Measurements from ENCODE around the gene ATP5F1D. TPM values are rescaled to one million over a fixed set of nuclear protein-coding genes. Genes with fewer than 3 reads are reported as not detected.
A peak's percentile ranks its signal among the peaks of the same experiment; 100 is the strongest.

ATP5F1D gene
- total RNA-seq, 1 experiment from 2014 or later: 179 TPM

DNA sequence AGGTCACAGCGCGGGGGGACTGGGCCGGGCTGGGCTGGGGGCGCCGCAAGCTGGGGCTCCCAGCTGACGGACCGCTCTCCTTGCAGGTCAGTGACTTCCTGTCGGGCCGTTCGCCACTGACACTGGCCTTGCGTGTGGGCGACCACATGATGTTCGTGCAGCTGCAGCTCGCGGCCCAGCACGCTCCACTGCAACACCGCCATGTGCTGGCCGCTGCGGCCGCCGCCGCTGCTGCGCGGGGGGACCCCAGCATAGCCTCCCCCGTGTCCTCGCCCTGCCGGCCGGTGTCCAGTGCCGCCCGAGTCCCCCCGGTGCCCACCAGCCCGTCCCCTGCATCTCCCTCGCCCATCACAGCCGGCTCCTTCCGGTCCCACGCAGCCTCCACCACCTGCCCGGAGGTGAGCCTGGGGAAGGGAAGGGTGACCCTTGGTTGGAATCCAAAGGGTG is 12.6 kb downstream of the ATP5F1D start:
- Histone ChIP-seq H2BK12ac (ENCODE audit: insufficient read length, low read depth, low read length) (no peak overlapping the region), H3K79me2 (ENCODE audit: insufficient read depth, low read length) (peaks cover 11% of the 10 kb centered on the region; the same call in 1 of the 2 replicates), H2AK5ac (ENCODE audit: insufficient read length, low read length) (no peak overlapping the region), H3K18ac (ENCODE audit: insufficient read length, low read depth, low read length) (no peak overlapping the region), H3K56ac (ENCODE audit: insufficient read length, low read depth, low read length) (no peak overlapping the region), H4K5ac (ENCODE audit: insufficient read length, low read depth, low read length) (no peak overlapping the region), H3K4me1 (ENCODE audit: insufficient read depth, low read length) (no peaks in the 10 kb centered on the region; the same call in 1 of the 2 replicates), H3K27ac (ENCODE audit: insufficient read length, low read depth, low read length) (no peak overlapping the region), H3K23ac (ENCODE audit: insufficient read length, low read depth, low read length) (no peak overlapping the region), H3K79me1 (ENCODE audit: insufficient read depth, low read depth, low read length, poor library complexity, severe bottlenecking) (no peaks in the 10 kb centered on the region), H2BK120ac (ENCODE audit: low read depth, low read length, poor library complexity, severe bottlenecking) (no peak overlapping the region), H3K14ac (ENCODE audit: insufficient read depth, low read length) (no peak overlapping the region), H3K4me2 (ENCODE audit: insufficient read depth, insufficient read length, low read length) (no peak overlapping the region), H3K9ac (ENCODE audit: extremely low read depth, insufficient read length, low read length) (no peak overlapping the region), H3T11ph (ENCODE audit: low read length) (no peak overlapping the region), H3K4ac (ENCODE audit: low read depth, low read length) (no peak overlapping the region), H4K20me1 (ENCODE audit: control insufficient read depth, insufficient read depth, insufficient read length) (no peaks in the 10 kb centered on the region), H2AFZ (ENCODE audit: low read length) (no peak overlapping the region), H4K91ac (ENCODE audit: insufficient read length, low read depth, low read length) (no peak overlapping the region), H3K23me2 (ENCODE audit: insufficient read length, low read depth, low read length, poor library complexity, severe bottlenecking) (peaks cover 12% of the 10 kb centered on the region), H2BK5ac (ENCODE audit: insufficient read length, low read length) (no peak overlapping the region), H3K27me3 (ENCODE audit: insufficient read depth, low read length) (no peaks in the 10 kb centered on the region), H3K9me3 (ENCODE audit: control insufficient read depth, low read depth, low read length) (no peaks in the 10 kb centered on the region), H2BK15ac (ENCODE audit: low read depth, low read length) (no peak overlapping the region), H2BK20ac (ENCODE audit: low read depth, low read length, poor library complexity, severe bottlenecking) (no peak overlapping the region), H4K8ac (replicated peaks; ENCODE audit: insufficient read length, low read depth, low read length) (no peak overlapping the region)
- H3K4me1 Mint-ChIP-seq: peaks cover 17 to 34% of the 10 kb centered on the region in 2 experiments
- peak overlapping the region in 2 of 3 experiments; percentile 70 to 89; a peak in 2 of 7 replicates for H3K27ac Mint-ChIP-seq
- no peak overlapping the region for H3K4me3 Mint-ChIP-seq
- no peaks in the 10 kb centered on the region; a peak in 1 of 5 replicates for H3K9me3 Mint-ChIP-seq
- H3K27me3 Mint-ChIP-seq (ENCODE audit: low read depth): no peaks in the 10 kb centered on the region
- WGBS (ENCODE audit: extremely low coverage, insufficient read length, low lambda C conversion rate): no CpG with 5 or more reads among the region's 37 CpGs
- peaks cover 25 to 68% (median 54%) of the 10 kb centered on the region in 3 experiments; a peak in 6 of 7 replicates for H3K36me3 Mint-ChIP-seq (ENCODE audit: insufficient read depth in 1 of 3, low read depth in 3 of 3)
- no peak for DNase-seq
- TF ChIP-seq, protein P1, sequence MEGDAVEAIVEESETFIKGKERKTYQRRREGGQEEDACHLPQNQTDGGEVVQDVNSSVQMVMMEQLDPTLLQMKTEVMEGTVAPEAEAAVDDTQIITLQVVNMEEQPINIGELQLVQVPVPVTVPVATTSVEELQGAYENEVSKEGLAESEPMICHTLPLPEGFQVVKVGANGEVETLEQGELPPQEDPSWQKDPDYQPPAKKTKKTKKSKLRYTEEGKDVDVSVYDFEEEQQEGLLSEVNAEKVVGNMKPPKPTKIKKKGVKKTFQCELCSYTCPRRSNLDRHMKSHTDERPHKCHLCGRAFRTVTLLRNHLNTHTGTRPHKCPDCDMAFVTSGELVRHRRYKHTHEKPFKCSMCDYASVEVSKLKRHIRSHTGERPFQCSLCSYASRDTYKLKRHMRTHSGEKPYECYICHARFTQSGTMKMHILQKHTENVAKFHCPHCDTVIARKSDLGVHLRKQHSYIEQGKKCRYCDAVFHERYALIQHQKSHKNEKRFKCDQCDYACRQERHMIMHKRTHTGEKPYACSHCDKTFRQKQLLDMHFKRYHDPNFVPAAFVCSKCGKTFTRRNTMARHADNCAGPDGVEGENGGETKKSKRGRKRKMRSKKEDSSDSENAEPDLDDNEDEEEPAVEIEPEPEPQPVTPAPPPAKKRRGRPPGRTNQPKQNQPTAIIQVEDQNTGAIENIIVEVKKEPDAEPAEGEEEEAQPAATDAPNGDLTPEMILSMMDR (conservative IDR thresholded peaks at IDR 0.05): no peak

All from H9 (cell line).